Measurements from ENCODE around the gene XPC.

DNA sequence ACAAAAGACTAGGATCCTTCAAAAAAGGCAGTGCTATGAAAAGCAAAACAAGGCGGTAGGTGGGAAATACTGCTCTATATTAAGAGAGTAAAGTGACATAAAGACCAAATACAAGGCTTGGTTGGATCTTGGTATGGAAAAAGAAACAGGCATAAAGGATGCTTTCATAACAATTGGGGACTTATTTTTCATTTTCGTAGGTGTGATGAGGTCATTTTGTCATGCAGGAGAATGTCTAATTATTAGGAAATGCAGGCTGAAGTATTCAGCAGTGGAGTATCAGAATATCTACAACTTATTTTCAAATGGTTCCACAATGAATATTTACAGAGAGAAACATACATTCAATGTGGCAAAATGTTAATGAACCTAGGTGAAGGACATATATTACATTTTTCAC is 9.0 kb downstream of the XPC start:
- TF ChIP-seq, protein P1, sequence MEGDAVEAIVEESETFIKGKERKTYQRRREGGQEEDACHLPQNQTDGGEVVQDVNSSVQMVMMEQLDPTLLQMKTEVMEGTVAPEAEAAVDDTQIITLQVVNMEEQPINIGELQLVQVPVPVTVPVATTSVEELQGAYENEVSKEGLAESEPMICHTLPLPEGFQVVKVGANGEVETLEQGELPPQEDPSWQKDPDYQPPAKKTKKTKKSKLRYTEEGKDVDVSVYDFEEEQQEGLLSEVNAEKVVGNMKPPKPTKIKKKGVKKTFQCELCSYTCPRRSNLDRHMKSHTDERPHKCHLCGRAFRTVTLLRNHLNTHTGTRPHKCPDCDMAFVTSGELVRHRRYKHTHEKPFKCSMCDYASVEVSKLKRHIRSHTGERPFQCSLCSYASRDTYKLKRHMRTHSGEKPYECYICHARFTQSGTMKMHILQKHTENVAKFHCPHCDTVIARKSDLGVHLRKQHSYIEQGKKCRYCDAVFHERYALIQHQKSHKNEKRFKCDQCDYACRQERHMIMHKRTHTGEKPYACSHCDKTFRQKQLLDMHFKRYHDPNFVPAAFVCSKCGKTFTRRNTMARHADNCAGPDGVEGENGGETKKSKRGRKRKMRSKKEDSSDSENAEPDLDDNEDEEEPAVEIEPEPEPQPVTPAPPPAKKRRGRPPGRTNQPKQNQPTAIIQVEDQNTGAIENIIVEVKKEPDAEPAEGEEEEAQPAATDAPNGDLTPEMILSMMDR (IDR thresholded peaks at IDR 0.05; ENCODE audit: low read depth, low read length), result no peak
- TF ChIP-seq EZH2phosphoT487 (IDR thresholded peaks at IDR 0.05; ENCODE audit: low read depth), result no peak

Data from OCI-LY3 (cell line).